ENCODE measurements around the gene BMAL1.

GRCh38 chr11:13260201-13260962 lies 17.2 kb upstream of the BMAL1 start:
- no peak for TF ChIP-seq POLR2A (IDR thresholded peaks at IDR 0.05)
- TF ChIP-seq, protein P1, sequence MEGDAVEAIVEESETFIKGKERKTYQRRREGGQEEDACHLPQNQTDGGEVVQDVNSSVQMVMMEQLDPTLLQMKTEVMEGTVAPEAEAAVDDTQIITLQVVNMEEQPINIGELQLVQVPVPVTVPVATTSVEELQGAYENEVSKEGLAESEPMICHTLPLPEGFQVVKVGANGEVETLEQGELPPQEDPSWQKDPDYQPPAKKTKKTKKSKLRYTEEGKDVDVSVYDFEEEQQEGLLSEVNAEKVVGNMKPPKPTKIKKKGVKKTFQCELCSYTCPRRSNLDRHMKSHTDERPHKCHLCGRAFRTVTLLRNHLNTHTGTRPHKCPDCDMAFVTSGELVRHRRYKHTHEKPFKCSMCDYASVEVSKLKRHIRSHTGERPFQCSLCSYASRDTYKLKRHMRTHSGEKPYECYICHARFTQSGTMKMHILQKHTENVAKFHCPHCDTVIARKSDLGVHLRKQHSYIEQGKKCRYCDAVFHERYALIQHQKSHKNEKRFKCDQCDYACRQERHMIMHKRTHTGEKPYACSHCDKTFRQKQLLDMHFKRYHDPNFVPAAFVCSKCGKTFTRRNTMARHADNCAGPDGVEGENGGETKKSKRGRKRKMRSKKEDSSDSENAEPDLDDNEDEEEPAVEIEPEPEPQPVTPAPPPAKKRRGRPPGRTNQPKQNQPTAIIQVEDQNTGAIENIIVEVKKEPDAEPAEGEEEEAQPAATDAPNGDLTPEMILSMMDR (IDR thresholded peaks at IDR 0.05): no peak
